HG02588 (cell line): ENCODE data around the gene PLCB1.
"Not testable (repeated sequence)": the region's sequence is repeated elsewhere in the genome, so short reads cannot be mapped to it uniquely, and the experiment has no call there.

Source experiments
- ATAC-seq: cut with Tn5 transposase; IDR thresholded peaks from one replicate; pipeline ENCODE4 v1.9.1; 2021; ENCODE audit warnings: mild to moderate bottlenecking, moderate library complexity; ENCODE audit not compliant: unreplicated experiment

The PLCB1 gene

GRCh38 chr20:8635837-8636236 lies 503.8 kb downstream of the PLCB1 start:
- ATAC-seq: no peak

- ATAC-seq: no peak
Observed at GRCh38 chr20:8639112-8639778, 507.2 kb downstream of the PLCB1 start.

GRCh38 chr20:8640461-8640860 lies 508.4 kb downstream of the PLCB1 start:
- no peak for ATAC-seq

- no peak for ATAC-seq
Observed at GRCh38 chr20:8642247-8642646, 510.2 kb downstream of the PLCB1 start.

GRCh38 chr20:8644468-8644867 lies 512.4 kb downstream of the PLCB1 start:
- not testable (repeated sequence) for ATAC-seq

GRCh38 chr20:8645326-8645725 lies 513.3 kb downstream of the PLCB1 start:
- no peak for ATAC-seq

GRCh38 chr20:8646033-8646441 lies 514.0 kb downstream of the PLCB1 start:
- no peak for ATAC-seq

- ATAC-seq: no peak
Observed at GRCh38 chr20:8646716-8647115, 514.6 kb downstream of the PLCB1 start.

- no peak for ATAC-seq
Observed at GRCh38 chr20:8647961-8648441, 515.9 kb downstream of the PLCB1 start.

- ATAC-seq: no peak
Observed at GRCh38 chr20:8648466-8648865, 516.4 kb downstream of the PLCB1 start.

GRCh38 chr20:8652396-8652795 lies 520.3 kb downstream of the PLCB1 start:
- no peak for ATAC-seq

- ATAC-seq: no peak
Observed at GRCh38 chr20:8654486-8654885, 522.4 kb downstream of the PLCB1 start.

- no peak for ATAC-seq
Observed at GRCh38 chr20:8656335-8656734, 524.3 kb downstream of the PLCB1 start.

GRCh38 chr20:8657664-8658063 lies 525.6 kb downstream of the PLCB1 start:
- ATAC-seq: no peak

- ATAC-seq: no peak
Observed at GRCh38 chr20:8658103-8658502, 526.0 kb downstream of the PLCB1 start.

GRCh38 chr20:8661229-8661952 lies 529.3 kb downstream of the PLCB1 start:
- no peak for ATAC-seq

GRCh38 chr20:8662433-8662954 lies 530.4 kb downstream of the PLCB1 start:
- no peak for ATAC-seq

- no peak for ATAC-seq
Observed at GRCh38 chr20:8663424-8663823, 531.4 kb downstream of the PLCB1 start.

GRCh38 chr20:8664778-8665177 lies 532.7 kb downstream of the PLCB1 start:
- ATAC-seq: no peak

GRCh38 chr20:8667306-8667705 lies 535.2 kb downstream of the PLCB1 start:
- no peak for ATAC-seq

GRCh38 chr20:8670207-8670892 lies 538.3 kb downstream of the PLCB1 start:
- no peak for ATAC-seq

GRCh38 chr20:8670893-8671215 lies 538.8 kb downstream of the PLCB1 start:
- no peak for ATAC-seq
